ENCODE data around the gene DNMT3B. TPM values are rescaled to one million over a fixed set of nuclear protein-coding genes. Genes with fewer than 3 reads are reported as not detected.
A peak's percentile ranks its signal among the peaks of the same experiment; 100 is the strongest.

DNMT3B gene
- total and polyA plus RNA-seq, 4 donors, result 0.31 to 3.1 (median 0.90) TPM

DNA sequence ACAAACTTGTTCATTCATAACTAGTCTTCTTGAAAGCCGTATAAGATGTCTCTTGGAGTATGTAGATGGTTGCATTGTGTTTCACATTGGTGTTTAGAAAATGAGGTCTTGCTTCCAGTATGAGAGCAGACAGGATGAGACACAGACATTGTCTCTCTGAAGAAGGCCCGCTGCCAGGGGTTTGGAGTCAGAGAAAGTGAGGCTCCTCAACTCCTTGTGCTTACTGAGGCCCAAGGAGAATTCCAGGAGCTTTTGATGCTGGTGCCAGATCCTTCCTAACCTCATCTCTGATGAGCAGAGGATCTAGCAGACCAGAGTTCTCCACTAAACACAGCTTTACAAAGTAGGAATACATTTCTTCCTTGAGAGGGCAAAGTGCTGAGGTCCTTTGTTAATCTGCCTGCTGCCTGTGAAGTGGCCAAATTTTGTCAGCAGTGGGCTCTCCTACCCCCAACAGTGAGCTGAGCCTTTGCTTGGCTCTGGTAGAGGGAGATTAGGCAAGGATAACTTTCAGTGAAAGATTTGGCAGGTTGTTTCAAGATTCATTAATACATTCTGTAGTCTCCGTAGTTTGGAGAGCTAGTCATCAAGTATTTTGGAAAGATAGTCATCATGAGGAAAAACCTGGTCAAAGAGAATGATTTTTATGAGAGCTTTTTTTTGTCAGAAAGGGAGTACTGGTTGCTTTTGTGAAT, 67.3 kb downstream of the DNMT3B start:
- peaks cover 0 to 7% (median 3%) of the 10 kb centered on the region in 5 donors for H3K4me1 ChIP-seq (ENCODE audit: control insufficient read depth in 5 of 5, insufficient read depth in 5 of 5, low read length in 5 of 5)
- no peak overlapping the region for H3K4me3 ChIP-seq
- peaks cover 7 to 17% (median 12%) of the 10 kb centered on the region in 4 donors for H3K36me3 ChIP-seq (ENCODE audit: control insufficient read depth in 4 of 4, insufficient read depth in 4 of 4, low read length in 4 of 4)
- H3K27me3 ChIP-seq (ENCODE audit: control insufficient read depth in 3 of 3, insufficient read depth in 3 of 3, low read length in 2 of 3), result no peaks in the 10 kb centered on the region
- 74 to 83% methylated on average over 3 of the region's 3 CpGs for WGBS, 2 donors
- TF ChIP-seq, protein P1, sequence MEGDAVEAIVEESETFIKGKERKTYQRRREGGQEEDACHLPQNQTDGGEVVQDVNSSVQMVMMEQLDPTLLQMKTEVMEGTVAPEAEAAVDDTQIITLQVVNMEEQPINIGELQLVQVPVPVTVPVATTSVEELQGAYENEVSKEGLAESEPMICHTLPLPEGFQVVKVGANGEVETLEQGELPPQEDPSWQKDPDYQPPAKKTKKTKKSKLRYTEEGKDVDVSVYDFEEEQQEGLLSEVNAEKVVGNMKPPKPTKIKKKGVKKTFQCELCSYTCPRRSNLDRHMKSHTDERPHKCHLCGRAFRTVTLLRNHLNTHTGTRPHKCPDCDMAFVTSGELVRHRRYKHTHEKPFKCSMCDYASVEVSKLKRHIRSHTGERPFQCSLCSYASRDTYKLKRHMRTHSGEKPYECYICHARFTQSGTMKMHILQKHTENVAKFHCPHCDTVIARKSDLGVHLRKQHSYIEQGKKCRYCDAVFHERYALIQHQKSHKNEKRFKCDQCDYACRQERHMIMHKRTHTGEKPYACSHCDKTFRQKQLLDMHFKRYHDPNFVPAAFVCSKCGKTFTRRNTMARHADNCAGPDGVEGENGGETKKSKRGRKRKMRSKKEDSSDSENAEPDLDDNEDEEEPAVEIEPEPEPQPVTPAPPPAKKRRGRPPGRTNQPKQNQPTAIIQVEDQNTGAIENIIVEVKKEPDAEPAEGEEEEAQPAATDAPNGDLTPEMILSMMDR (IDR thresholded peaks at IDR 0.05; ENCODE audit: control extremely low read depth, extremely low read depth), result no peak
- H3K9me3 ChIP-seq (ENCODE audit: control insufficient read depth in 4 of 4, insufficient read depth in 3 of 4, low read length in 3 of 4), result no peaks in the 10 kb centered on the region
- no peak overlapping the region for H3K9ac ChIP-seq (ENCODE audit: insufficient read depth in 1 of 2, low read length in 2 of 2)
- ATAC-seq (ENCODE audit: insufficient read depth, low FRiP score) (no peak), DNase-seq (no peak)
- peak overlapping the region in 1 of 2 donors; percentile 61 for H3K27ac ChIP-seq (ENCODE audit: low read depth in 1 of 2, low read length in 1 of 2)

DNA sequence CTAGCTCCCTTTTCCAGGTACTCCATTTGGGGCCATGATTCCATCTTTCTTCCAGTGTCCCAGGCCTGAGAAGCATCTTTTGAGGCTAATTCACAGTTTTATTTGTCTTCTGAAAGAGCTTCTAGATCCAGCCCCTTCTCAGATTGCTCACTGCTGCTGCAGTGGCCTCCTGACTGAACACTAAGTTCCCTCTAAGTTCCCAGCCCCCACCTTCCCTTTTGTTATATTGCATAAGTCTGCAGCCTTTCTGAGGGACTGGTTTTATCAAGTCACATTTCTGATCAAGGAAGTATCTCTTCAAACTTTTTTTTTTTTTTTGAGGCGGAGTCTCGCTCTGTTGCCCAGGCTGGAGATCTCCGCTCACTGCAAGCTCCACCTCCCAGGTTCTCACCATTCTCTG, 68.3 kb downstream of the DNMT3B start:
- Histone ChIP-seq H3K36me3 (ENCODE audit: control insufficient read depth in 4 of 4, insufficient read depth in 4 of 4, low read length in 4 of 4) (peaks cover 11 to 17% (median 14%) of the 10 kb centered on the region in 4 donors), H3K27ac (ENCODE audit: low read depth in 1 of 2, low read length in 1 of 2) (no peak overlapping the region), H3K4me3 (no peak overlapping the region), H3K4me1 (ENCODE audit: control insufficient read depth in 5 of 5, insufficient read depth in 5 of 5, low read length in 5 of 5) (peaks cover 0 to 7% (median 3%) of the 10 kb centered on the region in 5 donors), H3K27me3 (ENCODE audit: control insufficient read depth in 3 of 3, insufficient read depth in 3 of 3, low read length in 2 of 3) (no peaks in the 10 kb centered on the region), H3K9ac (ENCODE audit: insufficient read depth in 1 of 2, low read length in 2 of 2) (no peak overlapping the region), H3K9me3 (ENCODE audit: control insufficient read depth in 4 of 4, insufficient read depth in 3 of 4, low read length in 3 of 4) (no peaks in the 10 kb centered on the region)
- peak in 1 of 3 donors; percentile 23 for DNase-seq
- WGBS, 2 donors, result 16 to 82% methylated on average over 3 of the region's 3 CpGs
- TF ChIP-seq, protein P1 (IDR thresholded peaks at IDR 0.05; ENCODE audit: control extremely low read depth, extremely low read depth), result no peak
- ATAC-seq (ENCODE audit: insufficient read depth, low FRiP score), result peak; percentile 69

DNA sequence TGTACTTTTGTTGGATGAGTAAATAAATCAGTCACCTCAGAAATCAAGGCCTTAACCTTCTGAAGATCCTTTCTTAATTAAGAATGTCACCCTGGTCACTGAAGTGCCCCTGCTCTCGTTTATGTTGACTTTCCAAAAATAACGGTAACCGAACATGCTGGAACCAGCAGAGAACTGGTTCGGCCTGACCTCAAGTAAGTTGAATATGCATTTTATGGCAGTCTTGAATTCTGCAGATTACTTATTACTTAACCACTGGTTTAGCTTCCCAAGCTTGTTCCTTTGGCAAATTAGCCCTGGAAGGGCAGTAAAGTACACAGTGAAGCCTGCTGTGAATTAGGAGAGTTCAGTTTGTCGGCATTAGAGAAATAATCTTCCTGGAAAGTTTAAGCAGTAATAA, 69.8 kb downstream of the DNMT3B start:
- Histone ChIP-seq H3K4me3 (no peak overlapping the region), H3K9me3 (ENCODE audit: control insufficient read depth in 4 of 4, insufficient read depth in 3 of 4, low read length in 3 of 4) (no peaks in the 10 kb centered on the region), H3K36me3 (ENCODE audit: control insufficient read depth in 4 of 4, insufficient read depth in 4 of 4, low read length in 4 of 4) (peaks cover 16 to 25% (median 18%) of the 10 kb centered on the region in 4 donors), H3K27ac (ENCODE audit: low read depth in 1 of 2, low read length in 1 of 2) (no peak overlapping the region), H3K27me3 (ENCODE audit: control insufficient read depth in 3 of 3, insufficient read depth in 3 of 3, low read length in 2 of 3) (no peaks in the 10 kb centered on the region), H3K9ac (ENCODE audit: insufficient read depth in 1 of 2, low read length in 2 of 2) (no peak overlapping the region), H3K4me1 (ENCODE audit: control insufficient read depth in 5 of 5, insufficient read depth in 5 of 5, low read length in 5 of 5) (peaks cover 0 to 7% (median 3%) of the 10 kb centered on the region in 5 donors)
- 74 to 89% methylated on average over 5 of the region's 5 CpGs for WGBS, 2 donors
- TF ChIP-seq, protein P1 (IDR thresholded peaks at IDR 0.05; ENCODE audit: control extremely low read depth, extremely low read depth), result no peak
- peak in 1 of 3 donors; percentile 46 for DNase-seq
- no peak for ATAC-seq (ENCODE audit: insufficient read depth, low FRiP score)
